ENCODE results near the gene ARHGEF2.

GRCh38 chr1:155952505-155952890, 25.8 kb downstream of the ARHGEF2 start:
- TF ChIP-seq CTCF (IDR thresholded peaks at IDR 0.05 in 4 of 5, conservative IDR thresholded peaks at IDR 0.05 in 1 of 5) (no peak), POLR2A (IDR thresholded peaks at IDR 0.05) (no peak)
